ENCODE measurements around the gene PDE11A.
A peak's percentile ranks its signal among the peaks of the same experiment; 100 is the strongest.

Gene PDE11A

GRCh38 chr2:177628831-177629230 lies 443.7 kb downstream of the PDE11A start:
- DNase-seq (ENCODE audit: low spot score): no peak

- DNase-seq (ENCODE audit: low spot score): peak; percentile 17
These were observed 446.6 kb downstream of the PDE11A start for GRCh38 chr2:177625744-177626650.

GRCh38 chr2:177622521-177622920 lies 450.1 kb downstream of the PDE11A start:
- no peak for DNase-seq (ENCODE audit: low spot score)

GRCh38 chr2:177619986-177620385 lies 452.6 kb downstream of the PDE11A start:
- no peak for DNase-seq (ENCODE audit: low spot score)

GRCh38 chr2:177619461-177619860 lies 453.1 kb downstream of the PDE11A start:
- no peak for DNase-seq (ENCODE audit: low spot score)

- DNase-seq (ENCODE audit: low spot score): peak; percentile 91
These were observed 454.0 kb downstream of the PDE11A start for GRCh38 chr2:177618255-177619253.

GRCh38 chr2:177617849-177618248 lies 454.7 kb downstream of the PDE11A start:
- DNase-seq (ENCODE audit: low spot score): no peak

- no peak for DNase-seq (ENCODE audit: low spot score)
These were observed 455.8 kb downstream of the PDE11A start for GRCh38 chr2:177616731-177617130.

- no peak for DNase-seq (ENCODE audit: low spot score)
These were observed 456.5 kb downstream of the PDE11A start for GRCh38 chr2:177616066-177616465.

GRCh38 chr2:177612659-177613058 lies 459.9 kb downstream of the PDE11A start:
- no peak for DNase-seq (ENCODE audit: low spot score)

GRCh38 chr2:177611310-177611886 lies 461.2 kb downstream of the PDE11A start:
- no peak for DNase-seq (ENCODE audit: low spot score)

- no peak for DNase-seq (ENCODE audit: low spot score)
These were observed 461.8 kb downstream of the PDE11A start for GRCh38 chr2:177610813-177611212.

- DNase-seq (ENCODE audit: low spot score): no peak
These were observed 465.9 kb downstream of the PDE11A start for GRCh38 chr2:177606636-177607035.

- peak; percentile 52 for DNase-seq (ENCODE audit: low spot score)
These were observed 468.1 kb downstream of the PDE11A start for GRCh38 chr2:177604271-177605065.

GRCh38 chr2:177603768-177604167 lies 468.8 kb downstream of the PDE11A start:
- no peak for DNase-seq (ENCODE audit: low spot score)

GRCh38 chr2:177603181-177603580 lies 469.4 kb downstream of the PDE11A start:
- DNase-seq (ENCODE audit: low spot score): no peak

GRCh38 chr2:177602611-177603164 lies 469.9 kb downstream of the PDE11A start:
- no peak for DNase-seq (ENCODE audit: low spot score)

GRCh38 chr2:177600917-177601316 lies 471.7 kb downstream of the PDE11A start:
- no peak for DNase-seq (ENCODE audit: low spot score)

- DNase-seq (ENCODE audit: low spot score): no peak
These were observed 472.6 kb downstream of the PDE11A start for GRCh38 chr2:177599956-177600355.

GRCh38 chr2:177599139-177599688 lies 473.4 kb downstream of the PDE11A start:
- DNase-seq (ENCODE audit: low spot score): no peak
